ENCODE measurements around the gene TMTC2.
A peak's percentile ranks its signal among the peaks of the same experiment; 100 is the strongest.

TMTC2 gene

GRCh38 chr12:82682326-82682725 is 4.4 kb upstream of the TMTC2 start:
- DNase-seq (ENCODE audit: low spot score) = no peak

GRCh38 chr12:82682851-82683261 is 3.9 kb upstream of the TMTC2 start:
- no peak for DNase-seq (ENCODE audit: low spot score)

- DNase-seq (ENCODE audit: low spot score) = peak; percentile 95
Measured at GRCh38 chr12:82685790-82686167, 927 bp upstream of the TMTC2 start.

GRCh38 chr12:82687021-82688011 is 610 bp downstream of the TMTC2 start:
- DNase-seq (ENCODE audit: low spot score) = no peak

- DNase-seq (ENCODE audit: low spot score) = peak; percentile 51
Measured at GRCh38 chr12:82688035-82688501, 1.4 kb downstream of the TMTC2 start.

GRCh38 chr12:82688596-82688995 is 1.9 kb downstream of the TMTC2 start:
- DNase-seq (ENCODE audit: low spot score) = no peak

GRCh38 chr12:82690006-82690405 is 3.3 kb downstream of the TMTC2 start:
- DNase-seq (ENCODE audit: low spot score) = no peak

- DNase-seq (ENCODE audit: low spot score) = no peak
Measured at GRCh38 chr12:82691513-82691912, 4.8 kb downstream of the TMTC2 start.

- no peak for DNase-seq (ENCODE audit: low spot score)
Measured at GRCh38 chr12:82694276-82694675, 7.6 kb downstream of the TMTC2 start.

GRCh38 chr12:82694970-82695369 is 8.3 kb downstream of the TMTC2 start:
- no peak for DNase-seq (ENCODE audit: low spot score)

GRCh38 chr12:82695531-82695930 is 8.8 kb downstream of the TMTC2 start:
- no peak for DNase-seq (ENCODE audit: low spot score)

GRCh38 chr12:82696543-82696942 is 9.8 kb downstream of the TMTC2 start:
- no peak for DNase-seq (ENCODE audit: low spot score)

- DNase-seq (ENCODE audit: low spot score) = no peak
Measured at GRCh38 chr12:82698708-82699564, 12.2 kb downstream of the TMTC2 start.

- DNase-seq (ENCODE audit: low spot score) = no peak
Measured at GRCh38 chr12:82705774-82706173, 19.1 kb downstream of the TMTC2 start.

- peak; percentile 79 for DNase-seq (ENCODE audit: low spot score)
Measured at GRCh38 chr12:82708061-82708879, 21.6 kb downstream of the TMTC2 start.

- no peak for DNase-seq (ENCODE audit: low spot score)
Measured at GRCh38 chr12:82709794-82710355, 23.2 kb downstream of the TMTC2 start.

GRCh38 chr12:82710741-82711140 is 24.0 kb downstream of the TMTC2 start:
- no peak for DNase-seq (ENCODE audit: low spot score)

GRCh38 chr12:82714427-82714826 is 27.7 kb downstream of the TMTC2 start:
- no peak for DNase-seq (ENCODE audit: low spot score)

- DNase-seq (ENCODE audit: low spot score) = no peak
Measured at GRCh38 chr12:82721726-82722125, 35.0 kb downstream of the TMTC2 start.

- DNase-seq (ENCODE audit: low spot score) = no peak
Measured at GRCh38 chr12:82723093-82723492, 36.4 kb downstream of the TMTC2 start.

- no peak for DNase-seq (ENCODE audit: low spot score)
Measured at GRCh38 chr12:82723891-82724290, 37.2 kb downstream of the TMTC2 start.
